NCI-H226 (cell line): ENCODE measurements around the gene C6orf163.

Source experiments
- DNase-seq: peaks from one replicate; pipeline ENCODE4 v3.0.0-alpha.2; 2015

C6orf163 gene

DNA sequence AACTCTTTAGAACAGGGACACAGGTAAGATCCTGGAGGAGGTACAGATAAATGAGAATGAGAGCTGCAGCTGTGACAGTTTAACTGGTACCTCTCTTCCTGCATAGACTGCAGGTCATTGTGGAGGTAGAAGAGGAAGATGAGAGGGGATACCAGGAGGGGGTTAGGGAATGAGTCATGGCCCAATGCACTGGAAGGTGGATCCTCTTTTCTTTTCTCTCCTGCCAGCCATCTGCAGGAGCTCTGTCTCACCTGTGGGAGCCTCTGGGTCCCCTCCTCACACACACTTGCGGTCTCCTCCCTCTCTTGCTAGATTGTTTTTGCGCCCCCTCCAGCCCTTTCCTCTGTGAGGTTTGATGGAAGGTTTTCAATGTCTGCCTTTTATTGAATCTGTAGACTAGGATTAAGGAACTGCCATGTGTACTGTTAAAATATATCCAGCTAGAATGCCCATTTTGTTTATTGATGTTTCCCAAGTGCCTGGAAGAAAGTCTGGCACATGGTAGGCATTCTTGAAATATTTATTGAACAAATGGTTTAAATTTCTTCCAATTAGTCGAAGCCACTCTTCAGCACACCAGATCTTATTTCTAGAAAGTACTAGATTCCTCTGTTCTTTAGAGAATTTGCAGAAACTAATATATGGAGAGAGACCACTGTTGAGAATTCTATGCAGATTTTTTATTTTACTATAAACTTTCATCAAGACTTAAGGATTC, 13.0 kb downstream of the C6orf163 start:
- no peak for DNase-seq

DNA sequence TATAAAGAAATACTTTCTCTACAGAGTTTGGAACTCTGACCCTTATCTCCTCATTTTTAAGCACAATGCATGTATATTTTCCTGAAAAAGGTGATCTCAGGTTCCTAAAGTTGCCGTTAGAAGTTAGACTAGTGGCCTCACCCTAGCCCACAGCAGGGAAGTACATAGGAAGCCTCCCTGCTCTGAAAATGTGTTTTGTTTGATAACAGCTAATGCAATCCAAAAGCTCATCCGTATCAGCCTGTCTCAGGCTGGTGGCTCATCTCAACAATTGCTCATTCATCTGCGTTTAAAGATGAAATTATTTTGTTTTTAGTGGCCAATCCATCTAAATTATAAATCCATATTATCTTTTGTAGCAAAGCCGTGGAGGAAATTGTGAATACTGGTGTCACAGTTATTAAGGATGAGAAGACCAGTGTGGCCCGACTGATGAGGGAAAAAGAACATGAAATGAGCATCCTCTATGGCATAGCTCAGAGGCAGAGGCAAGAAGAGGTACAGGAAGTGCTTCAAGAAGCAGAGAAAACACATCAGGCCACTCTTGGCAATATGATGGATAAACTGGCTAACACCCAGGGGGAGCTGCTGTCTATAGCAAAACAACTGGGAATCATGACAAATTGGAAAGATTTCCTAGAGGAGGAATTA, 20.1 kb downstream of the C6orf163 start:
- DNase-seq, result no peak

DNA sequence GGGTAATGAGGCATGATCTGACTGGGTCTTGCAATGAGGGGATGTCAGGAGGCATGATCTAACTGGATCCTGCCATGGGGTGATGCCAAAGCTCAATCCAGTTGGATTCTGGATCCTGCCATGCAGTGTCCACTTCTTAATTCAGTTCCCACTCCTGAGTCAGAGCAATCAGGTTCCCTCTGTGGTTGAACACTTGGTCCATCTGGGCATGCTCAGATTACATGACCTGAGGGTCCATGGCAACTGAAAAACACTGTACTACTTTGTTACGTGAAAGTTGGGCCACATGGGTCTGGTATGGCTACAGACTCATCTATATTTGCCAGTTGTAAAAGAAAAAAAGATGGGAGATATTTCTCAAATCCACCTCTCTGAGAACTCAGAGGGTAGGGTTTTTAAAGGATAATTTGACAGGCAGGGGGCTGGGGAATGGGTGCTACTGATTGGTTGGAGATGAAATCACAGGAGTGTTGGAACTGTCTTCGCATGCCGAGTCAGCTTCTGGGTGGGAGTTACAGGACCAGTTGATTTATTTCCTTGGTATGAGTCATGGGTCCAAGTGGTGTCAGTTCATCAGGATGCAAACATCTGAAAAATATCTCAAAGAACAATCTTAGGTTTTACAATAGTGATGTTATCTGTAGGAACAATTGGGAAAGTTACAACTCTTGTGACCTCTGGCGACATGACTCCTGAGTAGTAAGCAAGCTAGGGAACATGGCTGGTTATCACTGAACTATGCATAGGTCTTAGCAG, 21.6 kb downstream of the C6orf163 start:
- DNase-seq, result peak; percentile 26

DNA sequence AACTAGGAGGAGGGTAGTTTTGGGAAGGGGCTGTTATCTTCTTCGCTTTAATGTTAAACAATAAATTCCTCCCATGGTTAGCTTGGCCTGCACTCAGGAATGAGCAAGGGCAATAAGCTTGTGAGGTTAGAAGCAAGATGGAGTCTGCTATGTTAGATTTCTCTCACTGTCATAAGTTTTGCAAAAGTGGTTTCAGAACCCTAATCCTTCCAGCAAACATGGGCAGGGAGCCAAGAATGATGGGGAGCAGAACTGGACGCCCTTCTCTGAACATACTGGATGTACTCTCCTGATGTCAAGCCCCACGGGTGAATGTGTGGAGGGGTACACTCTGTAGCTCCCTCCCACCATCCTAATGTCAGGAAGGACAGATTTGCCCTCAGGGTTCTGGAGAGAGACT, 22.3 kb downstream of the C6orf163 start:
- no peak for DNase-seq

DNA sequence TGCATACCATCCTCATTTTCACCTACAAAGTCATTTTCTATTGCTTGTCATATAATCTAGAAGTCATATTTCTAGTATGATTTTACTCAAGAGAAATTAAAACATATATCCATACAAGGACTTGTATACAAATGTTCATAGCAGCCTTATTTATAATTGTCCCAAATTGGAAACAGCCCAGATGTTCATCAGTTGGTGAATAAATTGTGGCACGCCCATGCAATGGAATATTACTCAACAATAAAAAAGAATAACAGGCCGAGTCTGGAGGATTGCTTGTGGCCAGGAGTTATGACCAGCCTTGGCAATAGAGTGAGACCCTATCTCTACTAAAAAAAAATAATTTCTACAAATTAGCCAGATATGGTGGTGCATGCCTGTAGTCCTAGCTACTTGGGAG, 28.8 kb downstream of the C6orf163 start:
- no peak for DNase-seq

DNA sequence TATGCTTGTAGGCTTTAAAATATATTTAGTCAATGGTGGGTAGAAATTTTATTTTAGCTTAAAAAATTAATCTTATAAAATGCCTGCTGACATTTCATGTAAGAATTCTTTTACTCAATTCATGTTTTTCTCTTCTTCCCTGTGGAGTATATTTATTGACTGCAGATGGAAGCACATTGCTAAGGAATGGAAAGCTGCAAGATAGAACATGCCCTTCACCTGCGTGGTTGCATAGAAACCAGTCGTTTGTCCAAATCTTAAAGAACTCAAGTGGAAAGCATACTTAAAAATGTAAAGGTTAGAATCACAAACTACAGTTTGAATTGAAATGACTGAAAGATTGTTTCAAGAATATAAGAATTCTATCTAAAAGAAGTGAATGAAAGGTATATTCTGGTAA, 30.7 kb downstream of the C6orf163 start:
- no peak for DNase-seq

DNA sequence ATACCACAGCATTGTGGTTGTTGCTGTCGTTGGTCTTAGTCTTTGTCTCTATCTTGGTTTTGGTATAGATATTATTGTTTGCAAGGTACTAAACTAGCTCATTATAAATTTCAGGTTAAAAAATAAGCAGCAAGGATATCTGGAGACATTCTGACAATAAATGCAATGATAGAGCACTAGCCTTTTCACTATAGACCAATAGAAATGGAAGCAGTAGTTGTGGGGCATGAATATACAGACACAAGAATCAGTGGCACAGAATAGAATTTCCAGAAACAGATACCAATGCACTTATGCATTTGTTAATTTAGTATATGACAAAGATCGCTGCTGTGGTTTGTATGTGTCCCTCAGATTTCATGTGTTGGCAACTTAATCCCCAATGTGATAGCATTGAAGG, 32.0 kb downstream of the C6orf163 start:
- no peak for DNase-seq

DNA sequence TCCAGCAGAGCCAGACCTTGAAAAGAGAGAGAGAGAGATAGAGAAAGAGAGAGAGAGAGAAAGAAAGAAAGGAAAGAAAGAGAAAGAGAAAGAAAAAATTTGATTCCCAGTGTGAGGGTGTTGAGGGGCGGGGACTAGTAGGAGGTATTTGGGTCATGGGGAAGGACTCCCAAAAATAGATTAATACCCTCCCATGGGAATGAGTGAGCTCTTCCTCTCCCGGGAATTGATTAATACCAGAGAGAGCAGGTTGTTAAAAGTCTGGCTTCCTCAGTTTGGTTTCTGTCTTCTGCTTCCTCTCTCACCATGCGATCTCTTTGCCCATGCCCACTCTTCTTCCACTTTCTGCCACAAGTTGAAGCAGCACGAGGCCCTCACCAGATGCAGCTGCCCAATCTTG, 34.3 kb downstream of the C6orf163 start:
- no peak for DNase-seq

DNA sequence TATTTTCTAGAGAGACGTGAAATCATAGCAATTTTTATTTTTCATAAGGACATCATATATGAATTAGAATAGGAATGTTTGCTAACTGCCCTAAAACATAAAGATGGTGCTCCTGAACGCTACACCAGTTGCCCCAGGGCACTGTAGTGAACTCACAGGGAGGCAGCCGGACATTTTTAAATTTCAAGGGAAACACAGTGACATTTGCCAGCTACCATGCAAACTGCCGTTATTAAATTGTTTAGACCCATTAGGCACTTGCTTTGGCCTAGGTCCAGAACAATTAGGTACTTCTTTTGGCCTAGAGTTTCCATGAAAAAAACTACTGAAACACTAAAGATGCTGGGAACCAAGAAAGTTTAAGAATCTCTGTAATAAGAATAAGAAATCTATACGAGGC, 38.2 kb downstream of the C6orf163 start:
- no peak for DNase-seq

DNA sequence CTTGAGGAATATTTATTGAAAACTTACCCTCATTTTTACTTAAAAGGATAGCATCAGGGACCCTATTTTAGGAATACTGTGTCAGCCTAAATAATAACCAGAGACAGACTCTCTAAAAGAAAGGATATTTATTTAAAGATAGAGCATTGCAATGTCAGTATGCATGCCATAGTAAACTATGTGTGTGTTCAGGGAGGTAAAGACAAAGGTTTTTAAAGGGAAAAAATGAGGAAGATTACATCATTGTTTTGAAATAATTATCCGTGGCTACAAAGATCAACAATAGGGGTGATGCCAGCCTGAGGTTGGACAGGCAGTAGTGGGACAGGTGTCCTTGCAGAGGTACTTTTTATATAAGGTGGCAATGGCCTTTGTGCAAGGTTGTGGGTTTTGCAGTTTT, 39.4 kb downstream of the C6orf163 start:
- DNase-seq, result no peak

DNA sequence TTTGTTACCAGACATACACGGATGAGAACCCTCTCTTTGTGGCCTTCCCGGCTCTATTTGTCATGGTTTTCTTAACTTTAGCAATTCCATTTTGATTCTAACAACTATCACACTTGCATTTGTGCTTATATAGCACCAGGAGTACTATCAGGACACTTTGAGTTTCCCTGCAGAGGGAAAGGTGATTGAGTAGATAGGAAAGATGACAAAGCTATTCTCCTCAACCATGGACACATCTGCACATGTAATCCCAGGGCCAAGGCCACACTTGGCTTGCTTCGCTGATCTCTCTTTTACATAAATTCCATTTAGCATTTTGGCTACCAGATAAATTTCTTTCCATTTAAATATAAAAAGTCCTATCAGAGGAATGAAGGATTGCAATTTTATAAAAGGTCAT, 39.8 kb downstream of the C6orf163 start:
- no peak for DNase-seq

DNA sequence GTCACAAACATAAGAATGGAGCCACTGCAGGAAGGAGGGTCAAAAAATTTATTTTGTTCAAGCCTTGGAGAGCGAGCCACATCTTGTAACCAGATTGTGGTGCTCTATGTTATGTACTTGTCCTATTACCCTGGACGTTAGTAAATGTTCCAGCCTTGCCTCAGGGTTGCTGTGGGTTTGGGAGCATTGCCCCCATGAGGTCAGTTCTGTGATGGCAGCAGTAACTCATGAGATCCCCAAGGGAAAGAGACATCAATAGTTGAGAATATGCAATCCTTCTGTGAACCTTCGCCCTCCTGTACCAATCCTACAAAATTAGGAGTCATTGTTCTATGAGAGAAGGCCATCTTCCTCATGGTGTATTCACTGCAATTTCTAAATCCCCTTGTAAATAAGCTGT, 46.7 kb downstream of the C6orf163 start:
- DNase-seq, result no peak

DNA sequence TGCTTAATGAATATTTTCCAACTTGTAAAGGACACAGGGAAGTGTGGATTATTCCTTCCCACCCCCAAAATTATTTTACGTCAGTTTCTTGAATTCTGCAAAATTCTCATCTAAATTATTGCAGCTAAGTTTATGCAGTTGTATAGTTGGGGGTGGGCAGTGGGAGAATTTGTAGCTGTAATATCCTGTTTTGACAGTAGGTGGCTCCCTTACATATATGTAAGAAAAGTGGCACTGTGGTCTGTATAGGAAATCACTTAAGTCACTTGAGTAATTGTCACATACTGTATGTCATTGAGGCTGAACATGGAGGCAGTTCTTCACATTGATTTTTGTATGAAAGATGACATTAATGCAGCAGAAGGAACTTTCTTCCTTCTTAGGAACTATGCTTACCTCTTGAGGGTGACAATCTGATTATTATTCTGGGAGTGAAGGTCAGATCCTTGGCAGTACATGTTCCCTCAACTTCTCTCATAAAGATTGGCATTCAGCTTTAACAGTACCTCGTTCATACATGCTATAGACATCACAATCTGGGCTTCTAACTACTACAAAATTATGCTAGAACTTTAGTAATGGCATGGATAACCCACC, 48.5 kb downstream of the C6orf163 start:
- DNase-seq, result no peak

DNA sequence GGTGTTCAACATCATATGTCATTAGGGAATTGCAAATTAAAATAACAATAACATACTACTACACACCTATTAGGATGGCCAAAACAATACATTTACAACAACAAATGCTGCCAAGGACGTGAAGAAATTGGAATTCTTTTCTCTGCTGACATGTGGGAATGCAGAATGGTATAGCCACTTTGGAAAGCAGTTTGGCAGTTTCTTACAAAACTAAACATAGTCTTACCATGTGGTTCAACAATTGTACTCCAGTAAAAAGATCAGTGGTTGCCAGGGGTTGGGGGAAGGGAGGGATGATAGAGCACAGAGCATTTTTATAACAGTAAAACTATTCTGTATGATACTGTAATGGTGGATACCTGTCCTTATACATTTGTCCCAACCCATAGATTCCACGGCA, 50.8 kb downstream of the C6orf163 start:
- no peak for DNase-seq

DNA sequence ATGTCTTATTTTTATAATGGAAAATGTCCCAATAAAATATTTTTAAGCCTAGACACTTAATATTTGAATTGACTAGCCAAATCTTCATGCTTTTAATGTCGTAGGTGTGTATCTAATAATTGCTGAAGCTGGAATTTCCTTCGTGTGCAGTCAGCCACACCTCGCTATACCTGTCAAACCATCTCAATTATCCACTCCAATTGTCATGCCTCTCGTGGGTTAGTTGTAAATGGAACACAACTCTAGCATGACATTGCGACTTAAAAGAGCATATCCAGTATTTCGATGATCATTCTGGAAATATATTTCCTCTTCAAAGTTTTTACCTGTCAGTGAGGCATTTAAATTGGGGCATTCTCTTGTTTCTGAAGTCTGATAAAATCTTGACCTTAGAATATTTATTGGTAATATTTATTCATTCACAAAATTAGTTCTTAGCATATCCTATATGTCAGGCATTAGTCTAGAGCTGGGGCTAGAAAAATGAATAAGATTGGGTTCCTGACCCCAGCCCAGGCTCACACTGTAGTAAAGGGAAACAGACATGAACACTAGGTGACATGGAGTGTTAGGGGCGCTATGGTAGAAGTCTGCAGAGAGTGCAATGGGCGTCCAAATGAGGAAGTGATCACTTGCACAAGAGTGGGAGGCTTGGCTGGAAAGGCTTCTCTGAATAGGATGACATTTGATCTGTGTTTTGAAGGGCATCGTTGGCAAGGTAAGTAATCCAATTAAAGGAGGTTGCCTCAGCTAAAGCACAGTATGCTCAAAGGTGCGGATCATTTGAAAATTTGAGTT, 52.2 kb downstream of the C6orf163 start:
- DNase-seq, result no peak

DNA sequence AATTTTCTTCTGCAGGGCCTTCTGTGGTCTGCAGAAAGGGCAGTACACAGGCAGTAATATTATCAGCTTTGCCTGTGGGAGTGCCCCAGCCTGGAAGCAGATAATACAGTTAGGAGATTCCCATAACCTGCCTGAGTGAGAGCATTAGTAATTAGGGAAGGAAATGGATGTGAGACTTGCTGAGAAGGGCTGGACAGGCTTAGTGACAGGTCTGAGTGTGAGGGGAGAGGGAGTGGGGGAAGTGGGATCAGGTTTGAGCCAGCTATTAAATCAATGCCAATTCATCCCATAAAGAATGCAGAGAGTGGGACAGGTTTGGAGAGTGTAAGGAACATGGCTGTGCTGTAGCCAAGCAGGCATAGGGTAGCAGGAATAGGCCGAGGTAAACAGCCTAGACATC, 53.0 kb downstream of the C6orf163 start:
- DNase-seq, result no peak

DNA sequence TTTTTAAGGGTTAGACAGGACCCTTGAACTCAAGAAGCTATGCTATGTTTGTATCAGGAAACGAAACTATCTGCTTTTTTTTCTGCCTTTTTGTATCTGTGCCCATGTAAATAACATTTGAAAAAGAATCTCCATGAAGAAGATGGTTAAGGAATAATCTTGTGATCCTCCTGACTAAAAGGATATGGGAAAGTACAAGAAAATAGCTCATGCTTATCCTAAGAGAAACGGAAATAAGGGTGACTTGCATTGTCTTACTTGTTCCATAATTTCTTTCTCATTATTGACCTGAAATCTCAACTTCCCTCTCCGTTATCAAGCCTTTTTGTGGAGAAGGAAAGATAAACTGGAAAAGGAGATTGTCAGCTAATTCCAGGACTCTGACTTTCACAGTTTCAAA, 57.2 kb downstream of the C6orf163 start:
- no peak for DNase-seq

DNA sequence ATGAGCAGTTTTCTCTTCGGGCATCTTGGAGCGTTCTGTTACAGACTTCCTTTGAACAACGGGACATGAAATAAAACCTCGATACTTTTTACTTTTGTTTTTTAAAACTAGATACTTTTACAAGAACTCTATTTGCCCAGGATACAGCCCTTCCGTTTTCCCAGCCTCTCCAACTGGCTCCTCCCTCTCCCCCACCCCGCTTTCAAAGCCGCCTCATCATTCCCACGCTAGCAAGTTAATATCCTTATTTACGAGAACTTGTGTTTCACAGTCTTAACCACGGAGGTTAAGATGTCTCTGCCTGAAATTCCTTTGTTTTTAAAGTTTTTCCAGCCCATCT, 62.9 kb downstream of the C6orf163 start:
- peak; percentile 18 for DNase-seq

DNA sequence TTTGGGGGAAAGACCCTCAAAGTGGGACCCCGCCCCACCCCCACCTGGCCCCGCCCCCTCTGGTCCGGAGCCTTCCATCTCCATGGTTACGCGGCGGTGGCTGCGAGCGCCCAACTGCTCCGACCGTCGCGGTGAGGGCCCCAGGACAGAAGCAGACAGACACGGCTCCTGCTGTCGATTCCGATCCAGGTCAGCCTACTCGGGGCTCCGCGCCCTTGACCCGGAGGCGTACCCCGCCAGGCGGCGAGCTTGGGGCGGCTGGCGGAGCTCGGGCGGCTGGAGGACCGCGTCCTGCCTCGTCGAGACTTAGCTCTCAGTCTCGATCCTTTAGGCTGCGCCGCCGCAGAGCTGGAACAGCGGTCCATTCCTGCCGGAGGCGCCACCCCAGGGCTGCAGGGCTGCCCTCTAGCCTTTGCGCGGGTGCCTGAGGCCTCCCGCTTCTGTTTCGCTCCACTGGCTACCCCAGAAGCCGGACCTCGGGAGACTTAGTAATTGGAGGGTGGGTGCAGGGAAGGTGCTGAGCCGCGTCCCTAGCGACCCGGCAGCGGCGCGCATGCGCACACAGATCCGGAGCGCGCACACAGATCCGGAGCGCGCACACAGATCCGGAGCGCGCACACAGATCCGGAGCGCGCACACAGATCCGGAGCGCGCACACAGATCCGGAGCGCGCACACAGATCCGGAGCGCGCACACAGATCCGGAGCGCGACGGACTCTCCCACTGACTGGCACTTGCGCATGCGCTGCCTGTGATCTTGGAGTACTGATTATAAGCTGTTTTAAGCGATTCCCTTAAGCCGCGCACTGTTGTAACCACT, 63.5 kb downstream of the C6orf163 start, which contains the start of gene CFAP206:
TSS of gene CFAP206 (plus strand) at position 72 of the 820 bp plus-strand sequence. CDS start 1,868 bp downstream, outside the sequence.
- peak; percentile 77 for DNase-seq

DNA sequence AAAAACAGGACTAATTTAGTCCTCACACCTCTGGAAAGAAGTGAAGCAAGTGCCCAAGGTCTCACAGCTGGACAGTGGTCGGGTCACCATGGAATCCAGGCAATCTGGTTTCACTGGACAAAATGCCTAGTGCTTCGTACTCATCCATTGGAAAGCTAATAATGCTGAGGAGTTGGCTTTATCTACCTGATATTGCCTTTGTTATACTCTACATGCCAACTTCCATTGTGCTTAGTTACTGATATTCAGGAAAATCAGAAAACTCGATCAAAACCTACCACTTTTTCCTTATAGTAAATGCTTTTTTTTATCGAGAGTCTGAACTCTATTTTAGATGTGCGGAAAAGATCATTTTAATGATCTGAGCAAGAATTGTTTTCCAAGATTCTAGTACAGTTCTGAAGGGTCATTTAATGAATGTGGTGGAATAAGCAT, 64.1 kb downstream of the C6orf163 start:
- DNase-seq, result no peak
